Epithelial cell of prostate (primary cell): ENCODE measurements around the gene DRICH1.
"Not testable (repeated sequence)": the region's sequence is repeated elsewhere in the genome, so short reads cannot be mapped to it uniquely, and the experiment has no call there.

ENCODE experiments used
- DNase-seq: peaks from one replicate; pipeline ENCODE4 v3.0.0-alpha.2; 2011; ENCODE audit warnings: low read depth, low spot score
- H3K27ac ChIP-seq: fragments of 450-650 bp; 2 replicates; pipeline ENCODE4 v1.5.1; 2017; ENCODE audit warnings: mild to moderate bottlenecking

DRICH1 gene

GRCh38 chr22:23604939-23605712 is 27.0 kb downstream of the DRICH1 start:
- no peak for DNase-seq
- H3K27ac ChIP-seq = no peak overlapping the region

DNA sequence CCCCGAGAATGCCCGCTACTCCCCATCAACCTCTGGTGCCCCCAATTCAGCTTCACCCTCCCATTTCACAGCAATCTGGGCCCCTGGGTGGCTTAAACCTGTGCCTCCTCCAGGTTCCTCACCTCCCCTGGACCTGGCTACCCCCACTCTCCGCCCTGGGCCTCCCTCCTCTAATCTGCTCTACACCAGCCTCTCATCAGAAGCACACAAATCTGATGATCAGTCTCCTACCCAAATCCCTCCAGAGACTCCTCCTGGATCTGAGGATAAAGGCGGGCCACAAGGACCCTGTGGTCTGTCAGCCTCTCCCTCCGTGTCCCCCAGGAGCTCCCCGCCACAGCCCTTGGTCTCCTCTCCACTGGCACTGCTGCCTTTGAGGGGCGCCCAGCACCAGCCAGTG is 28.9 kb downstream of the DRICH1 start:
- H3K27ac ChIP-seq = no peak overlapping the region
- no peak for DNase-seq

- no peak overlapping the region for H3K27ac ChIP-seq
- DNase-seq = no peak
Observed at GRCh38 chr22:23598805-23599518, 33.2 kb downstream of the DRICH1 start.

GRCh38 chr22:23597576-23598268 is 34.4 kb downstream of the DRICH1 start:
- H3K27ac ChIP-seq, DNase-seq: not testable (repeated sequence)

DNA sequence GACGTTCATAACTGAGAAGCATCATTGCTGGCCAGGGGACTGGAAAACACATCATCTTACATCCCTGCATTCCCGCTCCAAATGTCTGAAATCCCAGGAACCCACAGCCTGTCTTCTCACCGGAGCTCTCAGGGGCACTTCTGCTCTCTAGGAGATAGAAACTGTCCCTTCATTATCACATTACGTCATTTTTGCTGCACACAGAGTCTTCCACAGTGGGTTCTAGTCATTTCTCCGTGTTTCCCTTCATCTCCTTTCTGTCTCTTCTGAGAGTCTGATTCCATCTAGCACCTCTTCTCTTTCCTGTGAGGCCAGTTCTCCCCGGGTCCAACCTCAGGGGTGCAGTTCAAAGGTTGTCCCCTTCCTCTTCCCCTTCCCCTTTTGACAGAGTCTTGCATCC is 36.2 kb downstream of the DRICH1 start:
- DNase-seq, H3K27ac ChIP-seq: not testable (repeated sequence)

DNA sequence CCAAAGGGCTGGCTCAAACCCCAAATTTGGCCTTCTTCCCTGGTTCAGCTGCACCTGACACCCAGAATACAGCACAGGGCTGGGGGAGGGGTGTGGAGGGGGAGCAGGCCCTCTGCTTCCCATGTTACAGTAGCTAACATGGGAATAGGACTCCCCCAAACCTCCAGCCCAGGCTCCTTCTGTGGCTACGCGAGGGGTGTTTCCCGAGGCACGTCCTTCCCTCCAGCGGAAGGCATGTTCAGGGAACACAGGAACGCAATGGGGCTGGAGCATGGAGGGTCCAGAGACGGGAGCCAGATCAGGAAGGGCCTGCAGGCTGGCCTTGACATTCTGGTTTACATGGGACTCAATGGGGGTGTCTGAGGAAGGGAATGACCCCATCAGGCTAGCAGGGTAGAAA is 40.3 kb downstream of the DRICH1 start:
- no peak overlapping the region for H3K27ac ChIP-seq
- DNase-seq = no peak

- no peak for DNase-seq
Observed at GRCh38 chr22:23591201-23591791, 40.8 kb downstream of the DRICH1 start.

DNA sequence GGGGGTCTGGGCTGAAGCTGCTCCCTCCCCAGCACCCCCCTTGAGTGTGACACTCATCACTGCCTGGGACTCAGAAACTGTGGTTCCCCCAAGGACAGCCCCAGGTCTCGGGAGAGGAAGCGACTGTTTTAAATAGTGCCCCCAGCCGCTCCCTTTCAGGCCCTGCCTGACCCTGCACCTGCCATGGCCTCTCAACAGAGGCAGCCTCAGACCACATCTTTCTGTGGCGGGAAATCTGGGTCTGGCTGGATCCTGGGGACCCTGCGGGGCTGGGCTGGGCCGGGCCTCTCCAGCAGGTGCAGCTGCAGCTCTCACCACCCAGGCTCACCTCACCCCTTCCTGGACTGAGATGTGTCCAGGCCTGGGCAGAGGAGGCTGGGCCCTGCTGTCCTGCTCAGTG is 48.3 kb downstream of the DRICH1 start:
- H3K27ac ChIP-seq = no peak overlapping the region
- DNase-seq = no peak

More at GRCh38 chr22:23591201-23591791, 40.8 kb downstream of the DRICH1 start:
- no peak overlapping the region for H3K27ac ChIP-seq

DNA sequence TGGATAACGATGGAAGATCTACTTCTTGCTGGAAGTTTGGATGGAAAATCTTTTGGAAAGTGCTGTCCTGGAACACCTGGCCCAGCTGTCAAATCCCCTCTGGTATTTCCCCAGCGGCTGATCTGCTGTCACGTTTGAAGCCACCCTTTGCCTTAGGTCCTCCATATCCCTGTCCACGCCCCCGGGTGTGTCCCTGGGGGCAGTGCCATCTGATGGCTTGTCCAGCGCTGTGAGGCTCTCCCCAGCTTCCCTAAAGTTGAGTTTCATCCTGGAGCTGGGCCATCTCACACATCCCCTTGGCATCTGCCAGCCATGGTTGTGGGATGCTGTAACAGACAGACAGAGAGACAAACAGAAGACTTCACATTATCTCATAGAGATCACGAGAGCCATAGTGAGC is 49.0 kb downstream of the DRICH1 start:
- DNase-seq = no peak
- no peak overlapping the region for H3K27ac ChIP-seq

- no peak overlapping the region for H3K27ac ChIP-seq
- DNase-seq = no peak
Observed at GRCh38 chr22:23581260-23581650, 50.9 kb downstream of the DRICH1 start.

DNA sequence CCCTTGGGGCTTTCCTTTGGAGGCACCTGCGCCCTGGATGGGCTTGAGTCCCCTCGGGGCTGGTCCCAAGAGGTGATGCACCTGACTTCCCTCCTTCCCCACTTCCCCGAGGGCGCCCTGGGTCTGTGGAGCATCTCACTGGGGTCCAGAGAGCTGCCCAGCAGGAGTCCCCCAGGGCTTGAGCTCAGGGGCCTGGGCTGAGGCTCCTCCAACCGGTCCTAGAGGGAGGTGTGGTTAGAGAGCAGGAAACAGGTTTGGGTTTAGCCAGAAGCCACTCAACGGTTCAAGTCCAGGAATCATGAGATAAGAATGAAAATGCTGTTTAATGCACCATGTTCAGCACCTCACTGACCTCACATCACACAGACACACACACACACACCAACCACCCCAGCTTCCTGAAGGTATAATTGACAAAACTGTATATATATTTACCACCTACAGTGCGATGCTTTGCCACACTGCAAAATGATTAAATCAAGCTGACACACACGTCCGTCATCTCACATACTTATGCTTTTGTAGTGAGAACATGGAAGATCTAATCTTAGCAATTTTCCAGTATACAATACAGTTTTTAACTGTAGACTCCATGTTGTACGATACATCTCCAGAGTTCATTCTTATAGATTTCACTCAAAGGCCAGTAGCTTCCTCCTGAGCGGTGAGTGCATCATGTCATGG is 51.4 kb downstream of the DRICH1 start:
- no peak overlapping the region for H3K27ac ChIP-seq

GRCh38 chr22:23579870-23580575 is 52.1 kb downstream of the DRICH1 start, which contains the start of gene IGLL1:
Gene IGLL1 (minus strand): TSS chr22:23580290. CDS start chr22:23580190, 100 bp downstream.
- no peak within 1 kb of the TSS for H3K27ac ChIP-seq
- no peak for DNase-seq

More for the DNA sequence above, 51.4 kb downstream of the DRICH1 start:
- DNase-seq = no peak

- no peak for DNase-seq
- H3K27ac ChIP-seq = no peak overlapping the region
Observed at GRCh38 chr22:23579280-23579679, 52.8 kb downstream of the DRICH1 start.

GRCh38 chr22:23578306-23578705 is 53.8 kb downstream of the DRICH1 start:
- DNase-seq = no peak
- no peak overlapping the region for H3K27ac ChIP-seq

DNA sequence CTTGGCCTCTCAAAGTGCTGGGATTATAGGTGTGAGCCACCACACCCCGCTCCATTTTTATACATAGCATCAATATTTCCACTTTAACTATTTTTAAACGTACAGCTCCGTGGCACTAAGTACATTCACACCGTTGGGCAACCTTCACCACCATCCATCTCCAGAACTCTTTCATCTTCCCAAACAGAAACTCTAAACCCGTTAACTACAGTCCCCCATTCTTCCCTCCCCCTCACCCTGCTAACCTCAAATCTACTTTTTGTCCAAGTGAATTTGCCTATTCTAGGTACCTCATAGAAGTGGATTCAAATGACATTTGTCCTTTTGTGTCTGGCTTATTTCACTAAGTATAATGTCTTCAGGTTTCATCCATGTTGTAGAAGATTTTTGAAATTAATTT is 55.4 kb downstream of the DRICH1 start:
- DNase-seq = no peak
- H3K27ac ChIP-seq = no peak overlapping the region

DNA sequence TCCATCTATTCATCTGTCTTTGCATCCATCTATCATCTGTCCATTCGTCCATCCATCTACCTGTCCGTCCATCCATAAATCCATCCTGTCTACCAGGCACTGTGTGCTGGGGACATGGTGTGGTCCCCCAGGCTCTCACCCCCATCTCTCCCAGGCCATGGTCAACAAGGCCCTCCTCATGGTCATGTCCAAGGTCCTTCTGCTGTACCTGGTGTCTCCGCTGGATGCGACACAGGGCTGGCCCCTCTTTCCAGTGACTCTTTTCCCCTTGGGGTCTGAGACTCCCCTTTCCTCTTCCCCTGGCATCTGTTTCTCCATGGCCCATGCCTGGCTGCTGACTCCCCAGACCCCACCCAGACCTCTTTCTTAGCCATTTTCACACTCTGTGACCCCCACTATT is 56.5 kb downstream of the DRICH1 start:
- no peak overlapping the region for H3K27ac ChIP-seq
- DNase-seq = no peak

DNA sequence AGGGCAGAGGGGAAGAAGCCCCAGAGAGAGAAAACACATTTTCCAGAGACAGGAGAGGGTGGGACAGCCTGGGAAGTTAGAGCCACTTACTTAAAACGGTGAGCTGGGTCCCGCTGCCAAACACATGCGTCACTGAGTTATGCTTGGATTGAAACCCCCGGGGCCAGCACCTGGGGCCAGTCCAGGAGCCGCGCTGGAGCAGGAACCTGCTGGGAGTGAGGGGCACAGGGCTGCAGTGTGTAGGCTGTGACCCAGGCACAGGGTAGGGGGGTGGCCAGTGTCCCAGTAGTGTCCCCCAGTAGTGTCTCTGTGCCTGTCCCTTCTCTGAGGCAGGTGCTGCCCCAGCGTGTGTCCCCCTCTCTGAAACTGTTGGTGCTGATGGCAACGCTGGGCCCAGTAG is 57.2 kb downstream of the DRICH1 start:
- no peak for DNase-seq
- no peak overlapping the region for H3K27ac ChIP-seq

GRCh38 chr22:23574371-23574811 is 57.7 kb downstream of the DRICH1 start:
- no peak for DNase-seq
- H3K27ac ChIP-seq = no peak overlapping the region

GRCh38 chr22:23573701-23574235 is 58.4 kb downstream of the DRICH1 start:
- not testable (repeated sequence) for H3K27ac ChIP-seq, DNase-seq
